Stimulated activated CD8-positive, alpha-beta memory T cell treated with anti-CD3 and anti-CD28 coated beads, Interleukin-4, amount 100 ng/mL, for 1 hour (primary cell): ENCODE results near the gene PFKFB2.
A peak's percentile ranks its signal among the peaks of the same experiment; 100 is the strongest.

ENCODE experiments used
- DNase-seq, 2 donors: peaks; one replicate each; pipeline ENCODE4 v3.0.0-alpha.2; 2020; ENCODE audit warnings: low read depth in 2 of 2, low spot score in 1 of 2

PFKFB2 gene

GRCh38 chr1:207064561-207064960, 11.5 kb downstream of the PFKFB2 start:
- DNase-seq = no peak

GRCh38 chr1:207067185-207067584, 14.1 kb downstream of the PFKFB2 start:
- no peak for DNase-seq

- DNase-seq = no peak
Observed at GRCh38 chr1:207067665-207068064, 14.6 kb downstream of the PFKFB2 start.

GRCh38 chr1:207069061-207069460, 16.0 kb downstream of the PFKFB2 start:
- DNase-seq = no peak

GRCh38 chr1:207069858-207070506, 16.9 kb downstream of the PFKFB2 start:
- no peak for DNase-seq

GRCh38 chr1:207070811-207071210, 17.7 kb downstream of the PFKFB2 start:
- DNase-seq = no peak

GRCh38 chr1:207071426-207071825, 18.4 kb downstream of the PFKFB2 start:
- DNase-seq = no peak

GRCh38 chr1:207072233-207072632, 19.2 kb downstream of the PFKFB2 start:
- DNase-seq = no peak

GRCh38 chr1:207073906-207074820, 21.1 kb downstream of the PFKFB2 start:
- DNase-seq = no peak

- no peak for DNase-seq
Observed at GRCh38 chr1:207076181-207076955, 23.3 kb downstream of the PFKFB2 start.

- DNase-seq = no peak
Observed at GRCh38 chr1:207077012-207077411, 23.9 kb downstream of the PFKFB2 start.

GRCh38 chr1:207077470-207078377, 24.6 kb downstream of the PFKFB2 start:
- peak in 1 of 2 donors; percentile 31 for DNase-seq

- DNase-seq = no peak
Observed at GRCh38 chr1:207078578-207079132, 25.6 kb downstream of the PFKFB2 start.

GRCh38 chr1:207079706-207080241, 26.7 kb downstream of the PFKFB2 start:
- no peak for DNase-seq

- no peak for DNase-seq
Observed at GRCh38 chr1:207081088-207081487, 28.0 kb downstream of the PFKFB2 start.

- DNase-seq = no peak
Observed at GRCh38 chr1:207081806-207082205, 28.7 kb downstream of the PFKFB2 start.

- DNase-seq = no peak
Observed at GRCh38 chr1:207084232-207084631, 31.2 kb downstream of the PFKFB2 start.

- peak; percentile 20 to 22 for DNase-seq
Observed at GRCh38 chr1:207084701-207085180, 31.7 kb downstream of the PFKFB2 start.

GRCh38 chr1:207085887-207086286, 32.8 kb downstream of the PFKFB2 start:
- DNase-seq = no peak

GRCh38 chr1:207088161-207088560, 35.1 kb downstream of the PFKFB2 start:
- DNase-seq = no peak
